ENCODE data around the gene TADA3. TPM values are rescaled to one million over a fixed set of nuclear protein-coding genes. Genes with fewer than 3 reads are reported as not detected.

TADA3 gene
- total RNA-seq, 1 donor from 2014 or later, result 54.5 TPM

DNA sequence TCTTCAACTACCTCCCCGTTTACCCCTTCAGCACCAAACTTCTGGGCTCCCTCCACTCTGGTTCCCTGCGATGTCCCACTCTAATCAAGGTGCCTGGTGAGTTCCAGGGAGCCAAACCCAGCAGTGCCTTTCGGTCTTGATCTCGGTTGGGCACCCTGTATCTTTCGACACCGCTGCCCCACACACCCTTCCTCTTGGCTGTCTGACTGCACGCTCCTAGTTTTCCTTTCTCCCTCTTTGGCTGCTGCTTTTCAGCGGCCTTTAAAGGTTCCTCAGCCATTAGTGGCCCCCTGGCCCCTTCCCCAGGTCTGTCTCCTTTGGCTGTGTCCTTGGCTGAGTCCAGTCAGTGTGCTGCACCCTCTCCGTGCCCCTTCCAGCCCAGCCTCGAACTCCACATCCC lies 18.6 kb upstream of the TADA3 start:
- no peaks in the 10 kb centered on the region for H3K9me3 ChIP-seq (ENCODE audit: insufficient read depth, low read depth, low read length)
- Mint-ChIP-seq H3K9me3 (ENCODE audit: unreplicated experiment) (no peaks in the 10 kb centered on the region), H3K27me3 (ENCODE audit: low read depth, unreplicated experiment) (no peaks in the 10 kb centered on the region), H3K36me3 (ENCODE audit: low read depth, unreplicated experiment) (peaks cover 16% of the 10 kb centered on the region), H3K4me1 (ENCODE audit: low read depth, unreplicated experiment) (peaks cover 25% of the 10 kb centered on the region), H3K4me3 (ENCODE audit: unreplicated experiment) (peak overlapping the region; percentile 73), H3K27ac (ENCODE audit: unreplicated experiment) (peak overlapping the region; percentile 71)
- peak overlapping the region; percentile 58 for H3K4me3 ChIP-seq (ENCODE audit: insufficient read depth, low read depth, low read length)
- FAIRE-seq (no peak), DNase-seq (ENCODE audit: low read depth) (no peak)
- peaks cover 11% of the 10 kb centered on the region for H3K36me3 ChIP-seq (ENCODE audit: insufficient read depth, low read length)
- H3K79me2 ChIP-seq (ENCODE audit: insufficient read depth, low read length), result no peaks in the 10 kb centered on the region
- H3K4me1 ChIP-seq (ENCODE audit: insufficient read depth, low read length), result peaks cover 15% of the 10 kb centered on the region
- H3K4me2 ChIP-seq (ENCODE audit: low read length), result peak overlapping the region; percentile 90
- peak overlapping the region; percentile 71 for H3K9ac ChIP-seq (ENCODE audit: low read length)
- no peak overlapping the region for H2AFZ ChIP-seq (ENCODE audit: low read depth, low read length)
- H4K20me1 ChIP-seq (ENCODE audit: insufficient read depth, low read length), result peaks cover 20% of the 10 kb centered on the region
- H3K27me3 ChIP-seq (ENCODE audit: insufficient read depth, low read length), result no peaks in the 10 kb centered on the region
- no peak overlapping the region for H3K27ac ChIP-seq (ENCODE audit: low read depth, low read length)
- TF ChIP-seq, protein P1, sequence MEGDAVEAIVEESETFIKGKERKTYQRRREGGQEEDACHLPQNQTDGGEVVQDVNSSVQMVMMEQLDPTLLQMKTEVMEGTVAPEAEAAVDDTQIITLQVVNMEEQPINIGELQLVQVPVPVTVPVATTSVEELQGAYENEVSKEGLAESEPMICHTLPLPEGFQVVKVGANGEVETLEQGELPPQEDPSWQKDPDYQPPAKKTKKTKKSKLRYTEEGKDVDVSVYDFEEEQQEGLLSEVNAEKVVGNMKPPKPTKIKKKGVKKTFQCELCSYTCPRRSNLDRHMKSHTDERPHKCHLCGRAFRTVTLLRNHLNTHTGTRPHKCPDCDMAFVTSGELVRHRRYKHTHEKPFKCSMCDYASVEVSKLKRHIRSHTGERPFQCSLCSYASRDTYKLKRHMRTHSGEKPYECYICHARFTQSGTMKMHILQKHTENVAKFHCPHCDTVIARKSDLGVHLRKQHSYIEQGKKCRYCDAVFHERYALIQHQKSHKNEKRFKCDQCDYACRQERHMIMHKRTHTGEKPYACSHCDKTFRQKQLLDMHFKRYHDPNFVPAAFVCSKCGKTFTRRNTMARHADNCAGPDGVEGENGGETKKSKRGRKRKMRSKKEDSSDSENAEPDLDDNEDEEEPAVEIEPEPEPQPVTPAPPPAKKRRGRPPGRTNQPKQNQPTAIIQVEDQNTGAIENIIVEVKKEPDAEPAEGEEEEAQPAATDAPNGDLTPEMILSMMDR (IDR thresholded peaks at IDR 0.05; ENCODE audit: insufficient read depth, low read depth, low read length), result no peak
- no peak for TF ChIP-seq EZH2 (IDR thresholded peaks at IDR 0.05; ENCODE audit: insufficient read depth, low read length)

DNA sequence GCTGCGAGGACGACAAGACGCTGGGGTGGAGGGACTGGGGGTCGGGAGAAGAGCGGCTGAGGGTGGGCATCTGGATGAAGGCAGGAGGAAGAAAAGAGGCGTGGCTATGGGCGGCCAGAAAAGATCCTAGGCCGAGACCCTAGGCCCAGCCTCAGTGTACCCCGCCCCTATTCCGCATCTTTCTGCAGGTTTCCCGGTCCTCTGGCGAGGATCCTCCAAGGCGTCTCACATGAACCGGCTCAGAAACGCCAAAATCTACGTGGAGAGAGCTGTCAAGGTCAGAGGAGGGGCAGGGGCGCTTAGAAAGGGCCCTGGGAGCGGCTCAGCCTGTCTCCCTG lies 18.1 kb upstream of the TADA3 start:
- peak overlapping the region; percentile 71 for H3K9ac ChIP-seq (ENCODE audit: low read length)
- Mint-ChIP-seq H3K27ac (ENCODE audit: unreplicated experiment) (peak overlapping the region; percentile 71), H3K36me3 (ENCODE audit: low read depth, unreplicated experiment) (peaks cover 11% of the 10 kb centered on the region), H3K4me3 (ENCODE audit: unreplicated experiment) (peak overlapping the region; percentile 73), H3K4me1 (ENCODE audit: low read depth, unreplicated experiment) (peaks cover 25% of the 10 kb centered on the region), H3K9me3 (ENCODE audit: unreplicated experiment) (no peaks in the 10 kb centered on the region), H3K27me3 (ENCODE audit: low read depth, unreplicated experiment) (no peaks in the 10 kb centered on the region)
- H3K36me3 ChIP-seq (ENCODE audit: insufficient read depth, low read length), result peaks cover 16% of the 10 kb centered on the region
- DNase-seq (ENCODE audit: low read depth) (no peak), FAIRE-seq (no peak)
- H3K27me3 ChIP-seq (ENCODE audit: insufficient read depth, low read length), result no peaks in the 10 kb centered on the region
- H2AFZ ChIP-seq (ENCODE audit: low read depth, low read length), result no peak overlapping the region
- H3K79me2 ChIP-seq (ENCODE audit: insufficient read depth, low read length), result no peaks in the 10 kb centered on the region
- H3K4me3 ChIP-seq (ENCODE audit: insufficient read depth, low read depth, low read length), result peak overlapping the region; percentile 58
- H3K4me2 ChIP-seq (ENCODE audit: low read length), result peak overlapping the region; percentile 90
- no peak for TF ChIP-seq EZH2 (IDR thresholded peaks at IDR 0.05; ENCODE audit: insufficient read depth, low read length)
- TF ChIP-seq, protein P1 (IDR thresholded peaks at IDR 0.05; ENCODE audit: insufficient read depth, low read depth, low read length), result no peak
- H4K20me1 ChIP-seq (ENCODE audit: insufficient read depth, low read length), result peaks cover 25% of the 10 kb centered on the region
- H3K4me1 ChIP-seq (ENCODE audit: insufficient read depth, low read length), result peaks cover 15% of the 10 kb centered on the region
- H3K27ac ChIP-seq (ENCODE audit: low read depth, low read length), result peak overlapping the region; percentile 58
- no peaks in the 10 kb centered on the region for H3K9me3 ChIP-seq (ENCODE audit: insufficient read depth, low read depth, low read length)

GRCh38 chr3:9809615-9810432 lies 17.6 kb upstream of the TADA3 start, which contains the start of gene TTLL3:
TSS of gene TTLL3 (plus strand) at chr3:9810262. CDS start at chr3:9810662, 400 bp downstream.
- peak within 1 kb of the TSS; percentile 51 for H2AFZ ChIP-seq (ENCODE audit: low read depth, low read length)
- peaks cover 15% of the 10 kb centered on the region for H3K4me1 ChIP-seq (ENCODE audit: insufficient read depth, low read length)
- Mint-ChIP-seq H3K27ac (ENCODE audit: unreplicated experiment) (peak within 1 kb of the TSS; percentile 91), H3K27me3 (ENCODE audit: low read depth, unreplicated experiment) (no peaks in the 10 kb centered on the region), H3K4me1 (ENCODE audit: low read depth, unreplicated experiment) (peaks cover 25% of the 10 kb centered on the region), H3K36me3 (ENCODE audit: low read depth, unreplicated experiment) (peaks cover 13% of the 10 kb centered on the region), H3K9me3 (ENCODE audit: unreplicated experiment) (no peaks in the 10 kb centered on the region), H3K4me3 (ENCODE audit: unreplicated experiment) (peak within 1 kb of the TSS; percentile 75)
- peaks cover 31% of the 10 kb centered on the region for H4K20me1 ChIP-seq (ENCODE audit: insufficient read depth, low read length)
- peaks cover 22% of the 10 kb centered on the region for H3K36me3 ChIP-seq (ENCODE audit: insufficient read depth, low read length)
- peak; percentile 21 for DNase-seq (ENCODE audit: low read depth)
- TF ChIP-seq, protein P1 (IDR thresholded peaks at IDR 0.05; ENCODE audit: insufficient read depth, low read depth, low read length), result no peak
- no peak for TF ChIP-seq EZH2 (IDR thresholded peaks at IDR 0.05; ENCODE audit: insufficient read depth, low read length)
- no peak for FAIRE-seq
- H3K4me3 ChIP-seq (ENCODE audit: insufficient read depth, low read depth, low read length), result peak within 1 kb of the TSS; percentile 58
- H3K27me3 ChIP-seq (ENCODE audit: insufficient read depth, low read length), result no peaks in the 10 kb centered on the region
- no peaks in the 10 kb centered on the region for H3K9me3 ChIP-seq (ENCODE audit: insufficient read depth, low read depth, low read length)
- H3K79me2 ChIP-seq (ENCODE audit: insufficient read depth, low read length), result peaks cover 1% of the 10 kb centered on the region
- peak within 1 kb of the TSS; percentile 58 for H3K27ac ChIP-seq (ENCODE audit: low read depth, low read length)
- peak within 1 kb of the TSS; percentile 71 for H3K9ac ChIP-seq (ENCODE audit: low read length)
- peak within 1 kb of the TSS; percentile 90 for H3K4me2 ChIP-seq (ENCODE audit: low read length)
